ENCODE data around the gene KCNIP4. TPM values are rescaled to one million over a fixed set of nuclear protein-coding genes. Genes with fewer than 3 reads are reported as not detected.

The KCNIP4 gene
- total RNA-seq, 3 donors from 2014 or later = 0.96 to 11.3 (median 2.4) TPM

- intact Hi-C loops (cut with DNase I, micrococcal nuclease) = no loop called here
- ATAC-seq (no peak), DNase-seq (no peak)
- TF ChIP-seq CTCF (IDR thresholded peaks at IDR 0.05) = no peak
- H3K9me3 ChIP-seq = no peaks in the 10 kb centered on the region
- H3K4me1 ChIP-seq (ENCODE audit: low read depth) = no peaks in the 10 kb centered on the region
- H3K36me3 ChIP-seq (ENCODE audit: low read depth) = no peaks in the 10 kb centered on the region
- no peak overlapping the region for H3K4me3 ChIP-seq
Measured at GRCh38 chr4:21593671-21594001, 354.9 kb downstream of the KCNIP4 start.

- intact Hi-C loops (cut with DNase I, micrococcal nuclease) = no loop called here
- Histone ChIP-seq H3K36me3 (ENCODE audit: low read depth) (no peaks in the 10 kb centered on the region), H3K4me3 (no peak overlapping the region), H3K9me3 (no peaks in the 10 kb centered on the region), H3K4me1 (ENCODE audit: low read depth) (no peaks in the 10 kb centered on the region)
- no peak for ATAC-seq
- no peak for TF ChIP-seq CTCF (IDR thresholded peaks at IDR 0.05)
- DNase-seq = no peak
Measured at GRCh38 chr4:21592970-21593670, 355.5 kb downstream of the KCNIP4 start.

- Histone ChIP-seq H3K36me3 (ENCODE audit: low read depth) (no peaks in the 10 kb centered on the region), H3K4me1 (ENCODE audit: low read depth) (no peaks in the 10 kb centered on the region), H3K4me3 (no peak overlapping the region), H3K9me3 (no peaks in the 10 kb centered on the region)
- no peak for TF ChIP-seq CTCF (IDR thresholded peaks at IDR 0.05)
- DNase-seq (no peak), ATAC-seq (no peak)
- intact Hi-C loops (cut with DNase I, micrococcal nuclease) = no loop called here
Measured at GRCh38 chr4:21577056-21577455, 371.5 kb downstream of the KCNIP4 start.

GRCh38 chr4:21571100-21571499, 377.5 kb downstream of the KCNIP4 start:
- no peak for DNase-seq
- intact Hi-C loops (cut with DNase I, micrococcal nuclease) = no loop called here
- no peak for TF ChIP-seq CTCF (IDR thresholded peaks at IDR 0.05)
- ATAC-seq = no peak
- Histone ChIP-seq H3K36me3 (ENCODE audit: low read depth) (no peaks in the 10 kb centered on the region), H3K9me3 (no peaks in the 10 kb centered on the region), H3K4me1 (ENCODE audit: low read depth) (no peaks in the 10 kb centered on the region), H3K4me3 (no peak overlapping the region)

- Histone ChIP-seq H3K36me3 (ENCODE audit: low read depth) (no peaks in the 10 kb centered on the region), H3K4me3 (no peak overlapping the region), H3K4me1 (ENCODE audit: low read depth) (no peaks in the 10 kb centered on the region), H3K9me3 (no peaks in the 10 kb centered on the region)
- no peak for TF ChIP-seq CTCF (IDR thresholded peaks at IDR 0.05)
- intact Hi-C loops (cut with DNase I, micrococcal nuclease) = no loop called here
- DNase-seq (no peak), ATAC-seq (no peak)
Measured at GRCh38 chr4:21569638-21570037, 378.9 kb downstream of the KCNIP4 start.

- ATAC-seq (no peak), DNase-seq (no peak)
- Histone ChIP-seq H3K9me3 (no peaks in the 10 kb centered on the region), H3K4me3 (no peak overlapping the region), H3K4me1 (ENCODE audit: low read depth) (no peaks in the 10 kb centered on the region), H3K36me3 (ENCODE audit: low read depth) (no peaks in the 10 kb centered on the region)
- intact Hi-C loops (cut with DNase I, micrococcal nuclease) = no loop called here
- no peak for TF ChIP-seq CTCF (IDR thresholded peaks at IDR 0.05)
Measured at GRCh38 chr4:21555083-21555482, 393.5 kb downstream of the KCNIP4 start.
